ENCODE data around the gene HOXA2. TPM values are rescaled to one million over a fixed set of nuclear protein-coding genes. Genes with fewer than 3 reads are reported as not detected.
A peak's percentile ranks its signal among the peaks of the same experiment; 100 is the strongest.

The HOXA2 gene
- total RNA-seq, 2 donors from 2014 or later: not detected

DNA sequence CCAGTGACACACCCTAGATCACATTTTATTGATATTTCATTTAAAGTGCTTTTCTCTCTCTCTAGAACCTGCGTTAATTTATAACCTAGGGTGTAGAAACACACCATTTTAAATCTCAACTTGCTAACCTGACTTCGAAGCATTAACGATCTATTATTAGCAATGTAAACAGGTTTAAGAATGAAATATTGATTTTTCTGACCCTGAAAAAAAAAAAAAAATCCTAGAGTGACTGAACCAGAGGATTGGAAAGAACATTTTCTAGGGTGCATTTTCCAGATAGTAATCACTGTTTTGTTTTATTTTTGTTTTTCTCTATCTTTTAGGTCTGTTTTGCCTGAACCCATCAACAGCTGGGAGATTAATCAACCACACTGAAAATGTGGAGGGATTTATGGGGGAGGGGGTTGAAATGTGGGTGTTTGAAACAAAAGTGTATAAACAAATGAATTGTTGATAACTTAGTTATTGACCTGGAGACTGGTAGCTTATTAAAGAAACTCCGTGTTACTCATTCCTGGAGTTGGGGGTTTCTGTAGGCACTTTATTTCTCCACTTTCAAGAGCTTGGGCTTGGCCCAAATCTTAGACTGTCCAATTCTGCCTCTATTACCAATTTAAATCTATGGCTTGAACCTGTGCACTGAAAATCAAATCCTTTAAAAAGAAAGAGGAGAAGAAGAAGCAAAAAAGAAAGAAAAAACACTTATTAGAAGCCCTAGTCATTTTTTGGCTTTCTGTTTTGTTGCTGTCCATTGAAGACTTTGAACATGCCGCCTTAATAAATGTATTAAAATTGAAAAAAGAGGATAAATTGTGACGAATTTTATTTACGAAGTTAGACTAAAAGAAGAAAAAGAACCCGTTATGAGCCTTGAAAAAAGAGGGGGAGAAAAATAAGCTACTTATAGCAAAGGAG is 2.8 kb downstream of the HOXA2 start:
- Histone ChIP-seq H3K4me3 (ENCODE audit: low read length) (no peak overlapping the region), H3K4me1 (ENCODE audit: control insufficient read depth, insufficient read depth, low read length) (peaks cover 4% of the 10 kb centered on the region), H3K27me3 (ENCODE audit: control insufficient read depth, insufficient read depth, low read length, poor library complexity, severe bottlenecking) (peaks cover 100% of the 10 kb centered on the region), H3K9me3 (ENCODE audit: control insufficient read depth, low read length) (no peaks in the 10 kb centered on the region), H3K27ac (ENCODE audit: low read depth, low read length) (peak overlapping the region; percentile 96), H3K36me3 (ENCODE audit: control insufficient read depth, insufficient read depth, low read length) (no peaks in the 10 kb centered on the region), H3K9ac (ENCODE audit: extremely low read depth, low read length, poor library complexity, severe bottlenecking) (no peak overlapping the region)
- H3K36me3 Mint-ChIP-seq (ENCODE audit: low read depth): no peaks in the 10 kb centered on the region
- H3K27ac Mint-ChIP-seq: no peak overlapping the region
- peaks cover 2% of the 10 kb centered on the region for H3K9me3 Mint-ChIP-seq
- TF ChIP-seq, protein P1, sequence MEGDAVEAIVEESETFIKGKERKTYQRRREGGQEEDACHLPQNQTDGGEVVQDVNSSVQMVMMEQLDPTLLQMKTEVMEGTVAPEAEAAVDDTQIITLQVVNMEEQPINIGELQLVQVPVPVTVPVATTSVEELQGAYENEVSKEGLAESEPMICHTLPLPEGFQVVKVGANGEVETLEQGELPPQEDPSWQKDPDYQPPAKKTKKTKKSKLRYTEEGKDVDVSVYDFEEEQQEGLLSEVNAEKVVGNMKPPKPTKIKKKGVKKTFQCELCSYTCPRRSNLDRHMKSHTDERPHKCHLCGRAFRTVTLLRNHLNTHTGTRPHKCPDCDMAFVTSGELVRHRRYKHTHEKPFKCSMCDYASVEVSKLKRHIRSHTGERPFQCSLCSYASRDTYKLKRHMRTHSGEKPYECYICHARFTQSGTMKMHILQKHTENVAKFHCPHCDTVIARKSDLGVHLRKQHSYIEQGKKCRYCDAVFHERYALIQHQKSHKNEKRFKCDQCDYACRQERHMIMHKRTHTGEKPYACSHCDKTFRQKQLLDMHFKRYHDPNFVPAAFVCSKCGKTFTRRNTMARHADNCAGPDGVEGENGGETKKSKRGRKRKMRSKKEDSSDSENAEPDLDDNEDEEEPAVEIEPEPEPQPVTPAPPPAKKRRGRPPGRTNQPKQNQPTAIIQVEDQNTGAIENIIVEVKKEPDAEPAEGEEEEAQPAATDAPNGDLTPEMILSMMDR (conservative IDR thresholded peaks at IDR 0.05): no peak
- DNase-seq: no peak
- H3K4me1 Mint-ChIP-seq: peaks cover 23% of the 10 kb centered on the region
- 36 to 67% methylated on average over 2 to 8 of the region's 8 CpGs for WGBS, 2 experiments (ENCODE audit: insufficient coverage in 1 of 2, insufficient read length in 1 of 2)
- peaks cover 100% of the 10 kb centered on the region for H3K27me3 Mint-ChIP-seq (ENCODE audit: insufficient read depth)
- no peak overlapping the region for H3K4me3 Mint-ChIP-seq

DNA sequence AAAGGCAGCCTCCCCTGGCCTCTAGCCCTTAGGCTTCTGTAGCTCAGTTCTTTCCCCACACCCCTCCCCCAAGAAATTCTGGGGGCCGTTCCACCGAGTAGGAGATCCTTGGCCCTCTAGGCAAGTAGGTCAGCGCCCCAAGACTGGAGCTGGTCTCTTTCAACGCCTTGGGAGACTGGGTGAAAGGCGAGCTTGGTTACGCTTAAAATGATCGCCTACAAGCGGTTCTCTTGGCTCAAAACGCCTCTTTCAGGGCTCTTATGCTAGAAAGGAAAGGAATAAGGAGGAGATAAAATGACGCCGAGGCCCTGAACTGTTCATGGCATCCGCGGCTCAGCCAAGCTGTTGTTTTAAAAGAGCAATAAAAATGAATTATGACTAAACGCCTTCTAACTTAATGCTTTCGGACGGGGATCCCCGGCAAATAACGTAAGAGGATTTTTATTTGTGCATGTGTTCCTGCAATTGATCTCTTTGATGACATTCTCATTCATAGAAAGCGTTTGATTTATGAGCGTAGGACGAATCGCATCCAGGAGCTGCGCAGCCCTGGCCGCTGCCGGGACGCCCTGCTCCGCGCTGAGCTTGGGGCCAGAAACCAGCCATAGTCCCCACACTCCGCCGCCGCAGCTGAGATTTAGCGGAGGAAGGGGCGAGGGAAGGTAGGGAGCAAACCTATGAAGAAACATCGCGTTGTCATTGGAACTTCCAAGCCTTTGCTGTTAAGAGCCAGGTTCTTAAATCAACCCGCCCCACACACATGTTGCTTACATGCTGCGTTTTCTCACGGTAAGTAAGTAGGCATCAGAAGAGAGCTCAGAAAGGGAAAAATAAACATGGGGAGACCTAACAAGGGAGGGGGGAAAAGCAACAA is 3.7 kb downstream of the HOXA2 start:
- DNase-seq: peak; percentile 67
- Mint-ChIP-seq H3K4me1 (peaks cover 32% of the 10 kb centered on the region), H3K4me3 (no peak overlapping the region), H3K27me3 (ENCODE audit: insufficient read depth) (peaks cover 100% of the 10 kb centered on the region), H3K9me3 (peaks cover 2% of the 10 kb centered on the region), H3K36me3 (ENCODE audit: low read depth) (no peaks in the 10 kb centered on the region), H3K27ac (no peak overlapping the region)
- no peaks in the 10 kb centered on the region for H3K36me3 ChIP-seq (ENCODE audit: control insufficient read depth, insufficient read depth, low read length)
- peaks cover 4% of the 10 kb centered on the region for H3K4me1 ChIP-seq (ENCODE audit: control insufficient read depth, insufficient read depth, low read length)
- H3K9ac ChIP-seq (ENCODE audit: extremely low read depth, low read length, poor library complexity, severe bottlenecking): no peak overlapping the region
- WGBS, 2 experiments (ENCODE audit: insufficient coverage in 1 of 2, insufficient read length in 1 of 2): 2 to 3% methylated on average over 14 to 38 of the region's 38 CpGs
- no peaks in the 10 kb centered on the region for H3K9me3 ChIP-seq (ENCODE audit: control insufficient read depth, low read length)
- H3K27ac ChIP-seq (ENCODE audit: low read depth, low read length): peak overlapping the region; percentile 73
- TF ChIP-seq, protein P1 (conservative IDR thresholded peaks at IDR 0.05): no peak
- H3K4me3 ChIP-seq (ENCODE audit: low read length): no peak overlapping the region
- peaks cover 100% of the 10 kb centered on the region for H3K27me3 ChIP-seq (ENCODE audit: control insufficient read depth, insufficient read depth, low read length, poor library complexity, severe bottlenecking)

DNA sequence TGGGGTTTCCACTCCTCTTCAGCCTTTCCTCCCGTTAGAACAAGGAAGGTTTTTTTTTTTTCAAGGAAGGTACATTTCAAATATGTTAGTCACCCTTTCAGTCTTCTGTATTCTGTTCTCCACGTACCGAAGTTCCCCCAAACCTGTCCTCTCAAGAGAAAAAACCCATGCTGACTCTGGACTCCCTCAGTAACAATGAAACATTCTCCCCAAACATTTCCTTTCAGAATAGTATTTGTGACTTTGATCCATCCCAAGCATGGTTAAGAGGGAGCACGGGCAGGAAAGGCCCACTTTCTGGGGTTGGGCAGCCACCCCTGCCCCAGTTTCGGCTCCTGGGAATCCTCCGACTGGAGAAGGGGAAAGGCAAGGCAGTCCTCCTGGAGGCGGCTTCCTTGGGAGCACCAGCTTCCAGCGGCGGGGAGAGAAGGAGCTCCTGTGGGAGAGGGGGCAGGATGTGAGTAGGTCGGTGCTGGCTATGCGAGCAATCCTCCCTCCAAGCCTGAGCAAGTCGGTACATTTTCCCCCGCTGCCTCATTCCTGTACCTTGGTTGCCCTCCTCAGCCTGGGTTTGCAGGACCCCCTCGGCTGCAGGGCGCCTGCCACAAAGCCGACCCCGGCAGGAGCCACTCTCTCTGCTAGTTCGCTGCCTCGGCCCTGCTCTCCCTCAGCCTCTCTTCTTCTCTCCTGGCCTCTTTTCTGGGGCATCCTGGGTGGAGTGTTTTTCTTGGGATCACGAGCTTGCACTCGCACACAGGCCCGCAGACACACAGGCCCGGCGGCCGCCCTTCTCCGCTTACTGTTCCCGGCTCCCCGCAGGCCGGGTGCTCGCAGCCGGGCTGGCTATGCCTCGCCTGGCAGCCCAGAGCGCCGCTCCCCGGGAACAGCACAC is 4.6 kb downstream of the HOXA2 start:
- H3K27me3 ChIP-seq (ENCODE audit: control insufficient read depth, insufficient read depth, low read length, poor library complexity, severe bottlenecking): peaks cover 100% of the 10 kb centered on the region
- 1 to 4% methylated on average over 17 to 35 of the region's 35 CpGs for WGBS, 2 experiments (ENCODE audit: insufficient coverage in 1 of 2, insufficient read length in 1 of 2)
- H3K4me3 Mint-ChIP-seq: no peak overlapping the region
- TF ChIP-seq, protein P1 (conservative IDR thresholded peaks at IDR 0.05): no peak
- no peaks in the 10 kb centered on the region for H3K36me3 ChIP-seq (ENCODE audit: control insufficient read depth, insufficient read depth, low read length)
- H3K9me3 Mint-ChIP-seq: peaks cover 2% of the 10 kb centered on the region
- peaks cover 4% of the 10 kb centered on the region for H3K4me1 ChIP-seq (ENCODE audit: control insufficient read depth, insufficient read depth, low read length)
- no peak overlapping the region for H3K4me3 ChIP-seq (ENCODE audit: low read length)
- H3K36me3 Mint-ChIP-seq (ENCODE audit: low read depth): no peaks in the 10 kb centered on the region
- peak overlapping the region; percentile 85 for H3K27ac ChIP-seq (ENCODE audit: low read depth, low read length)
- H3K9ac ChIP-seq (ENCODE audit: extremely low read depth, low read length, poor library complexity, severe bottlenecking): no peak overlapping the region
- H3K4me1 Mint-ChIP-seq: peaks cover 31% of the 10 kb centered on the region
- H3K27ac Mint-ChIP-seq: no peak overlapping the region
- peaks cover 100% of the 10 kb centered on the region for H3K27me3 Mint-ChIP-seq (ENCODE audit: insufficient read depth)
- DNase-seq: peak; percentile 75
- no peaks in the 10 kb centered on the region for H3K9me3 ChIP-seq (ENCODE audit: control insufficient read depth, low read length)
